HK-2 (cell line): ENCODE measurements around the gene ZNF117.
"Not testable (repeated sequence)": the region's sequence is repeated elsewhere in the genome, so short reads cannot be mapped to it uniquely, and the experiment has no call there.

Experiments
- DNase-seq: peaks from one replicate; pipeline ENCODE4 v3.0.0-alpha.2; 2018; ENCODE audit not compliant: unreplicated experiment

ZNF117 gene

GRCh38 chr7:64990936-64991335 is at the start of gene ZNF117:
TSS of gene ZNF117 (minus strand) at chr7:64991036.
- DNase-seq = no peak

DNA sequence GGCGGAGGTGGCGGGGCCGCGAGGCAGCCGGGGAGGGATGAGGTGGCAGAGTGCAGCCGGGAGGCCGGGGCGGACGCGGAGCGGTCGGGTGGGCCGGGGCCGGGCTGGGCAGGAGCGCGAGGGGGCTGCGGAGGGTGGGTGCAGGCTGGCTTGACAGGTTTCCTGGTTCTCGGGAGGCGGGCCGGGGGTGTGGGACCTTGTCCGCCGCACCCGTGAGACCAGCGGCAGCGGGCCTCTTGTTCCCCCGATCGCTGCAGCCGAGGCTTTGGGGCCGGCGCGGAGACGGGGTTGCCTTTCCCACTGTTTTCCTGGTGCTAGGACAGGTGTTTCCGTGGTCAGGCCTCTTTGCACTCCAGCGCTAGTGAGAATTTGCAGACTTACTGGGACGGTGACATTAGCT is 47.9 kb upstream of the ZNF117 start:
- peak; percentile 53 for DNase-seq

DNA sequence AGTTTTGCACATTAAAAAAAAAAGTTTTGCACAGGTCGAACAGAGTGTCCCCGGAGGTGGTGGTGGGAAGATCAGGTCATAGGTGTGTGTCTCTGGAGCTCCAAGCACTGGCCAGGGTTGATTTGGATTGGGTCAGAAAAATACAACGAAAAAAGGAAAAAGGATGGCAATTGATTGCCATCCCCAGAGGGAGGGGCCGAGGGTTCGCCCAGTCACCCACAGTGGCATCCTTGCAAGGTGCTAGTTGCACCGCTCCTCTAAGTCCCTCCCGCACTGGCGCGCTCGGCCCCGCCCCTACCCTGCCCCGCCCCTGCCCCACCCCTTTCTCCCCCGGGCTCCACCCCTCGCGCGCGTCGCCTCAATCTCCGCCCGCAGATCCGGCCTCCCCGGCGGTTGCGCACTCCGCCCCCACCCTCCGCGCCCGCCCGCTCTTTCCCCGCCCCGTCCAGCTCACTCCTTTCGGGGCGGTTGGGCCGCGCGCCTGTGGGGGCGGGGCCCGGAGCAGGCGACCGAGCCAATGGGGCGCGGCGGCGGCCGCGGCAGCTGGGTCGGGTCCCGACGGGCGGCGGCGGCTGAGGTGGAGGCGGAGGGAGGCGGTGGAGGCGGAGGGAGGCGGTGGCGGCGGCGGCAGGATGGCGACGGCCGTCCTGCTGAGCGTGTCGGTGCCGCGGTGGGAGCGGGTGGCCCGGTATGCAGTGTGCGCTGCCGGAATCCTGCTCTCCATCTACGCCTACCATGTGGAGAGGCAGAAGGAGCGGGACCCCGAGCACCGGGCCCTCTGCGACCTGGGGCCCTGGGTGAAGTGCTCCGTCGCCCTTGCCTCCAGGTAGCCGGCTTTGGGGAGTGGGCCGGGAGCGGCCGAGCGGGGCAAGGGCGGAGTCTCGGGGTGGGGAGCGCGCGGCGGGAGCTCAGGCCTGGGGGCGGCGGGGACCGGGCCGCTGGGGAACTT is 47.2 kb upstream of the ZNF117 start:
- peak; percentile 96 for DNase-seq

- not testable (repeated sequence) for DNase-seq
Observed at GRCh38 chr7:65036526-65036925, 45.7 kb upstream of the ZNF117 start.

DNA sequence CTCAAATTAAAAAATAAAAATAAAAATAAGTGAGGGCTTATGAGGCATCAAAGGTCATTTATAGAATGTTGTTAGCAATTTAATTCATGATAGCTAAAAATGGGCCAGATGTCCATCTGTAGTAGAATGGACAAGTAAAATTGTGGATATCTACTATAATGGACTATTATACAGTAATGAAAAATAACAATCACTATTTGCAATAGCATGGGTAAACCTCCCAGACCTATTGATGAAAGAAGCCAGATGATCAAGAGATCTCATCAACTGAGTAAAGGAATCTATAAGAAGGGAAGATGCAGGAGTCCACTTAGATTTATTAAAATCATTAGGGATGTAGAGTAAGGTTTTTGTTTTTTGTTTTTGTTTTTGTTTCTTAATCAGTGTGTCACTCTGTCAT is 44.6 kb upstream of the ZNF117 start:
- DNase-seq = not testable (repeated sequence)

- peak; percentile 14 for DNase-seq
Observed at GRCh38 chr7:65034120-65034782, 43.4 kb upstream of the ZNF117 start.

DNA sequence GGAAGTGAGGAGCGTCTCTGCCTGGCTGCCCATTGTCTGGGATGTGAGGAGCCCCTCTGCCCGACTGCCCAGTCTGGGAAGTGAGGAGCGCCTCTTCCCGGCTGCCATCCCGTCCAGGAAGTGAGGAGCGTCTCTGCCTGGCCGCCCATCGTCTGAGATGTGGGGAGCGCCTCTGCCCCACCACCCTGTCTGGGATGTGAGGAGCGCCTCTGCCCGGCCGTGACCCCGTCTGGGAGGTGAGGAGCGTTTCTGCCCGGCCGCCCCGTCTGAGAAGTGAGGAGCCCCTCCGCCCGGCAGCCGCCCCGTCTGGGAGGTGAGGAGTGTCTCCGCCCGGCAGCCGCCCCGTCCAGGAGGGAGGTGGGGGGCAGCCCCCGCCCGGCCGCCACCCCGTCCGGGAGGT is 42.6 kb upstream of the ZNF117 start:
- DNase-seq = not testable (repeated sequence)

- DNase-seq = not testable (repeated sequence)
Observed at GRCh38 chr7:65025023-65025422, 34.2 kb upstream of the ZNF117 start.

DNA sequence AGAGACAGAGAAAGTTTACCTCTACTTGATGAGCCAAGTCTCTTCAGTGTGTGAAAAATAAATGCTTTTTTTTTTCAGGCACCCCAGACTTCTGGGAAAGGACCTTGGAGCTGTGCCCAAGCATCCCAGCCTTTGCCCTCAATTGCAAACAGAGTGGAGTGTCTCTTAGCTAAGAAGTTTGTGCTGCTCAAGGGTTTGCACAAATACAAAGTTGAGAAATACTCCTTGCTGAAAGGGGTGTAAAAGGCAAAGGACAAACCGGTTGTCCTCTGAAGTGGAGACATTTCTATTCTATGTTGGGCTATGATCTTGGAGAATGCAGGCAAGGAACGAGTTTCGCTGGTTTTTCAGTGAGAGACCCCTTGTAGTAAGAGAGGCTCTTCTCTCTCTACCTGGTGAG is 30.1 kb upstream of the ZNF117 start:
- not testable (repeated sequence) for DNase-seq

DNA sequence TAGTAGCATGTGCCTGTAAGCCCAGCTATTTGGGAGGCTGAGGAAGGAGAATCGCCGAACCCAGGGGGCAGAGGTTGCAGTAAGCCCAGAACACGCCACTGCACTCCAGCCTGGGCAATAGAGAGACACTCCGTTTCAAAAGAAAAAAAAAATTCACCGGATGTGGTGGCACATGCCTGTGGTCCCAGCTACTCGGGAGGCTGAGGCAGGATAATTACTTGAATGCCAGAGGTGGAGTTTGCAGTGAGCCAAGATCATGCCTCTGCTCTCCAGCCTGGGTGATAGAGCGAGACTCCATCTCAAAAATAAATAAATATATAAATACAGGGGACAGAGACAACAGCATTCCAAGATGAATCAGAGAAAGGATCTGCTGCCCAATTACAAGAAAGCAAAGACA is 19.0 kb upstream of the ZNF117 start:
- not testable (repeated sequence) for DNase-seq

DNA sequence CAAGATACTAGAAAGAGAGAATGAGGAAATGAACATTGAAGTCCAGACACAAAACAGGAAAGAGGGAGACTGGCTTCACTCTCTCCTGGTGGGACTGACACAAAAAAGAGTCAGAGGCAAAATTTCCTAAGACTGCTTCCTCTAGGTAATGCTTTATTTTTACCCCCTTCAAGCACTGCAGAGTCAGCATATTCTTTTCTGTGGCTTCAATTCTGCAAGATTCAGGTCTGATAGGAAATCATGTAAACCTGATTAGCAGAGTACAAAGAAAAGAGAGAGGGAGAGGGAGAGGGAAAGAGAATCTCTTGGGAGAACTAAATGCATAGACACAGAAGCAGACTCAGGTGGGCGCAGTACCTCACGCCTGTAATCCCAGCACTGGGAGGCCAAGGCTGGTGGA is 18.6 kb upstream of the ZNF117 start:
- DNase-seq = not testable (repeated sequence)

GRCh38 chr7:65007036-65007435 is 16.2 kb upstream of the ZNF117 start:
- not testable (repeated sequence) for DNase-seq

GRCh38 chr7:65006094-65006992 is 15.5 kb upstream of the ZNF117 start, which contains the start of gene ERV3-1:
TSS of gene ERV3-1 (minus strand) at chr7:65006687. CDS start at chr7:64993026, 13,661 bp downstream.
- peak; percentile 95 for DNase-seq

DNA sequence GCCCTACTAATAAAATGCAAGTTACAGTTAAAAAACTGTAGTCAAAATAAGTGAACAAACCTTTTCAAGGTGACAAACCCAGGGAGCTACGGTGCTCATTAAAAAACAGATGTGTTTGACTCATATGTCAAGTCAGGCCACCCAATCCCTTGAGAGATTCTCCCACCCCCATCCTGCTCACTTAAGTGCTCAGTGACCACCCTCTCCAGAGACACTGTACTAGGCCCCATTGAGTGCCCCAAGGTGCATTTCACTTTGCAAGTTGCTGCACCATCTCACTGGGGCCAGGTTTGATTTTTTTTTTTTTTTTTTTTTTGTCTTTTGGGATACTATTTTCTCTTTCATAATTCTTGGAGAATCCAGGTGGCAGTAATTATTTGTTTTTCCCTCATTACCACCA is 13.7 kb upstream of the ZNF117 start:
- DNase-seq = no peak

GRCh38 chr7:65002972-65003585 is 12.2 kb upstream of the ZNF117 start:
- no peak for DNase-seq

GRCh38 chr7:65001291-65001814 is 10.5 kb upstream of the ZNF117 start:
- DNase-seq = no peak

- no peak for DNase-seq
Observed at GRCh38 chr7:64999165-65000004, 8.5 kb upstream of the ZNF117 start.

DNA sequence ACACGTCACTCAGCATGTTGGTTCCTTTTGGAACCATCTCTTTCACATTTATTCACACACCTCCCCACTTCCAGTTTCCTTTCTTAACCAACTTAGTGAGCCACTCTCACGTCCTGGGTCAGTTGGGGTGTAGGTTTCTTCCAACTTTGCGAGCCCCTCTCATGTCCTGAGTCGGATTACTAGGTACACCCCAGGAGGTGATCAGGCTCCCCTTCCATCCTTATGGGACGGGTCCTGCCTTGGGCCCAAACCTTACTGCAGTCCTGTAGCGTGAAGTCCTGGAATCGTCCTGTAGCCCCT is 8.0 kb upstream of the ZNF117 start:
- no peak for DNase-seq

GRCh38 chr7:64997927-64998391 is 7.1 kb upstream of the ZNF117 start:
- no peak for DNase-seq
